T-helper 2 cell treated with Interferon-gamma antibody and Interleukin-4, amounts not matched to agents 100 ng/mL and 5 ng/mL, for 36 hours (primary cell): ENCODE results near the gene CXorf66. TPM values are rescaled to one million over a fixed set of nuclear protein-coding genes. Genes with fewer than 3 reads are reported as not detected.
"Not testable (repeated sequence)": the region's sequence is repeated elsewhere in the genome, so short reads cannot be mapped to it uniquely, and the experiment has no call there.

ENCODE experiments used
- intact Hi-C: fragments of 100-400 bp; cut with micrococcal nuclease; formaldehyde crosslinking; loops from one replicate; pipeline ENCODE4 v1.15.1; 2023
- total RNA-seq: library from RNA; stranded (reverse); gene quantifications from 2 replicates; pipeline ENCODE4 v1.2.3, GENCODE V29; 2022

Gene CXorf66, protein sequence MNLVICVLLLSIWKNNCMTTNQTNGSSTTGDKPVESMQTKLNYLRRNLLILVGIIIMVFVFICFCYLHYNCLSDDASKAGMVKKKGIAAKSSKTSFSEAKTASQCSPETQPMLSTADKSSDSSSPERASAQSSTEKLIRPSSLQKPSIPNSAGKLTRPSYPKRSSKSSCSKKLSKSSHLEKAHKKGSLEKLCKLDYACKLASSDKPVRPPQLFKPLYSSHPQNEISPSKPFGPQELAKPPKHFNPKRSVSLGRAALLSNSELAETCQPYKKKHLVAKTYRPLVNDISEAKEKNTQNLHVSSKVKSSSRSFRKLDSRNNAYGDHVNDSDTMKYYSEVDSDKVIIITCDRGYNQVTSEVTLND
- total RNA-seq = not detected in 2 replicates

DNA sequence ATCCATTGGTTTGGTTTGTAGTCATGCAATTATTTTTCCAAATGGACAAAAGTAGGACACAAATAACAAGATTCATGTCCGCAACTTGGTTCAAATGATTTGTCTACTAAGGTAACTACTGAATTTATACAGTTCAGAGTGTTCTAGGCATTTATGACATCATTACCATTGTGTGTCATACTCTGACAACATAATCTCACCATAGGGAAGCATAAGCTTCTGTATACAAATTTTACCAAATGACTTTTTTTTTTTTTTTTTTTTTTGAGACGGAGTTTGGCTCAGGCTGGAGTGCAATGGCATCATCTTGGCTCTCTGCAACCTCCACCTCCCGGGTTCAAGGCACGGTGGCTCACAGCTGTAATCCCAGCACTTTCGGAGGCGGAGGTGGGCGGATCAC lies at the start of gene CXorf66:
CXorf66 (minus strand) TSS at position 101 of the 400 bp plus-strand sequence; CDS start at position 76, 25 bp downstream.
- intact Hi-C loops = loop anchor here (5.0 kb wide), 1 partner anchor 33 kb away; the partner anchor contains the start of gene ATP11C

DNA sequence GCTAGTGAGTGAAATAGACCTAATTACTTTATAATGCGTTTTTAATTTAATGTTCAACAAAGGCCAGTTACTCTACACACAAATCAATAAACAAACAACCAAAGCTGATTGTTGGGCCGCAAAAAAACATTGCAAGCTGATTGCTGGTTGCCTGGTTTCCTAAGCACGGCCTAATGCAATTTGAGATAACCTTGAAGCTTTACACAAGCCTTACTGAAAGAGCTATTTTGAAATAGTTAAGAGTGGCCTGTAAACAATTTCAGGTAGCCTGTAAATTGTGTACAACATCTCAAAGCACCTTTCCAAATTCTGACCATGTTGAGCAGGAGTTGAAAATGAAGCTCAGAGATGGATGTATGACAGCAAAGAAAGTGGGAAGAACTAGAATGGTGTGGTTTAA lies 17.5 kb upstream of the CXorf66 start:
- intact Hi-C loops = no loop called here

DNA sequence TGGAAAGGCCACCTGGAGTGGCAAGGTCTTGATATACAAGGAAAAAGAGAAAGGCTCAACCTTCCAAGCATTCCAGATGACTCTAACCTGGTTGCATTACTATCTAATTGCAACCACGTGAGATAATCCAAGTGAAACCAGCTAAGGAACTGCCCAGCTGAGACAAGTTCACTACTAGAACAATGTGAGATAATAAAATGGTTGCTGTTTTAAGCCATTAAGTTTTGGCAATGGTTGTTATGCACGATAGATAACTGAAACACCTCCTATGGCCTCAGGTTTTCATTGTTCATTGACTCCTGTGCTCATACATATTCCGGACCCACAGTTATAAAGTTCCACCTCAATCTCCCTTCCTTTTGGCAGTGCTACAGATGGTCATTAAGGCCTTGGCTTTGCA lies 9.2 kb upstream of the CXorf66 start:
- intact Hi-C loops = no loop called here

DNA sequence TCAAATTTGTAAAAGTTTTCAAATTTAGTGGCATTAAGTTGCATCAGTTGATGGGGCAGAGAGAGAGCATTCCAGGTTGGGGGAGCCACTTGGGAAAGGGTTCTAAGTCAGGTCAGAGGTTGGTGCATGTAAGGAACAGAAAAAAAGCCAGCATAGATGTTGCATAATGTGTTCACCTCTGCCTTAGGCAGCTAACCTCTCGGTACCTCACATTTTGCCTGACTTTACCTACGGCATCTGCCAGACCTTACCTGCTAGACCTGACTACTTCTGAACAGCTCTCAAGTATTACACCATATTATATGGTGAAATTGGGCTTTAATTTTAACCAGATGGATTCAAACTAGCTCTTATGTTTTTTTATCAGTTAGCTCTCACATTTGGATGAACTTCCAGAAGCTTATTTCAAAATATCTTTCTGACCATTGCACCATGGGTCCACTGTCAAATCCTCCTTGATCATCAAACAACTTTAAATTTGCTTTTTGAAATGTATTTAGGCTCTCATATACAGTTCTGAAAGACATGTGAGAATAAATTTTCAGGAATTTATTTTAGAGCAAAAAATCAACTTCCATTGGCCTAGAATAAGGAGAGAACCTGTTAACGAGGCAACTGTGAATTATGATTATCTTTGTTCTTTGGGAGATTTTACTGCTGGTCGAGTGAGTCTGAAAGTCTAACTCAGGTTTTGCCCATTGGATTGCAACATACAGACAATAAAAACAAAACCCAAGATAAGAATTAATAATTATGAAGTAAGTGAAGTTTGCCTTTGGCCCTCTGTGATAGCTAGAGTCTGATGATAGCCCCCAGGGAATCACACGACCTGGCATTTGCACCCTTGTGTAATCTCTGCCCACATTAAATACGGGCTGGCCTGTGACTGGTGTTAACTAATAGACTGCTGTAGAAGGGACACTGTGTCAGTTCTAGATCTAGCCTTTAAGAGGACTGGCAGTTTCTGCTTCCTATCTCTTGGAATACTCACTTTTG lies 7.6 kb upstream of the CXorf66 start:
- intact Hi-C loops = no loop called here

DNA sequence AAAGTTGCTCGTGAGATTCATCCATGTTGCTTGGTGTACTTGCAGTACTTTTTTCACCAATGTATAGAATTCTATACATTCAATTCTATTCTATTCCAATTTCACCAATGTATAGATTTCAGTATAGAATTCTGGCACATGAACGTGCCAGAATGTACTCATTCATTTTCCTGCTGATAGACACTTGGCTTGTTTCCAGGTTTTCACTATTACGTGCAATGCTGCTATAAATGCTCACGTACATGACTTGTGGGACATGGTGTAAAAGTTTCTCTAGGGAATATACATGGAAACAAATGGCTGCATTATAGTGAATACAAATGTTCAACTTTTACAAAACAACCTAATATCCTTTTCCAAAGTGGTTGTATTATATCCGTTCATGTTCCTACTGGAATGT lies 6.8 kb upstream of the CXorf66 start:
- intact Hi-C loops = no loop called here

DNA sequence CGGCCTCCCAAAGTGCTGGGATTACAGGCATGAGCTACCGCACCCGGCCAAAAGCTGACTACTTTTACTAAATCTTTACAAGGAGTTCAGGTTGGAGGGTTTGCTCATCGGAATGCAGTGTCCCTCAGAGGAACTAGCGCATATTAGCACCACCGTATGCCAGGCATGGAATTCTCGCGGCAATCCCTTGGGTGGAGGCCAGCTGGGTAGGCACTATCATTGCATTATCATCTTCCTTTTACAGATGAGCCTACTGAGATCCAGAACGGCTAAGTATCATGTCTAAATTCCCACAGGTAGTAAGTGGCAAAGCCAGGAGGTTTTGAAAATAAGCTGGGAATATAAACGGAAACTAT lies 6.1 kb upstream of the CXorf66 start:
- intact Hi-C loops = no loop called here

DNA sequence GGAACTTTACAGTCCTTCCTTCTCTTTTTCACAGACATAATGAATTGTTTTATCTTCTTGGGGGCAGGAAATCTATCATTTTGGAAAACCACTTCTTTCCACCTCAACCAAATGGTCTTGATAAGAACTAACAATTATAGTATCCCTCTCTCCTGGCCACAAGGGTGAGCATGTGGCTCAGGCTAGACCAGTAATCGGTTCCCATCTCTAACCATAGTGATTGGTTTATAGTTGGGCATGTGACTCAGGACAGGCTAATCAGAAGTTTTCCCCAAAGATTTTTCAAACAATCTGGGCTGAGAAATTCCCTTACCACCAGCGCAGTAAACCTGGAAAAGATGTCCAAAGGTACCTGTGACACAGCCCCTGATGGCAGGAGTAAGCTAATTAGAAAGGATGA lies 4.0 kb upstream of the CXorf66 start:
- intact Hi-C loops = loop anchor here (5.0 kb wide), 1 partner anchor 37 kb away; the partner anchor contains the start of gene ATP11C

DNA sequence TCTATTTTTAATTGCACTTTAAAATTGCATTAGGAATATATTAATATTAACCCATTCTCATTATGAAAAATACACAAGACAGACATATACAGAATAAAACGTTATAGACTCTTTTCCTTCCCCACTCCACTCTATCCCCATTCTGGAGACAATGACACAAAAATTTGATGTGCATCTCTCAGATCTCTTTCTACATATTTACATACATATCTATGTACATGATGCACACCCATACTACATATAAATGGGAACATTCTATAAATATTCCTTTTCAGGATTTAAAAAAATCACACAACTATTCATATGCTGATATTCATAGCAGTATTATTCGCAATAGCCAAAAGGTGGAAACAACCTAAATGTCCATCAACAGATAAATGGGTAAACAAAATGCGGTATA lies 2.4 kb upstream of the CXorf66 start:
- intact Hi-C loops = loop anchor here (5.0 kb wide), 1 partner anchor 35 kb away; the partner anchor contains the start of gene ATP11C

DNA sequence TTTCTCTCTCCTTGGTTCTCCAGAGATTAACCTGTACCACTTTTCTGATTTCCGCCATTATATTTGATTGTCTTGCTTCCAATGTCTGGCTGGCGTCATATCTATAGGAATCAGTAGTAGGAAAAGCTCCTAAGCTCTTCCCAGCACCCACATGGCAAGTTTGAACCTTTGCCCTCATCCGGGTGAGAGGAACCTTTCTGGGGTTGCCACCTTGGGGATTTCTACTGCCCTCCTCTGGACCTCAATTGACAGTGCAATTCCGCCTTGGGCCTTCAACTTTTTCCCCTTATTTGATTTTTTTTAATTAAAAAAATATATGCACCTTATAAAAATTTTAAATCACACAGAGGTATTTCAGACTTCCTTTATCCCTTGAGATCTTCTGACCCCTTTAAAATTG lies 2.0 kb upstream of the CXorf66 start:
- intact Hi-C loops = loop anchor here (5.0 kb wide), 1 partner anchor 35 kb away; the partner anchor contains the start of gene ATP11C

DNA sequence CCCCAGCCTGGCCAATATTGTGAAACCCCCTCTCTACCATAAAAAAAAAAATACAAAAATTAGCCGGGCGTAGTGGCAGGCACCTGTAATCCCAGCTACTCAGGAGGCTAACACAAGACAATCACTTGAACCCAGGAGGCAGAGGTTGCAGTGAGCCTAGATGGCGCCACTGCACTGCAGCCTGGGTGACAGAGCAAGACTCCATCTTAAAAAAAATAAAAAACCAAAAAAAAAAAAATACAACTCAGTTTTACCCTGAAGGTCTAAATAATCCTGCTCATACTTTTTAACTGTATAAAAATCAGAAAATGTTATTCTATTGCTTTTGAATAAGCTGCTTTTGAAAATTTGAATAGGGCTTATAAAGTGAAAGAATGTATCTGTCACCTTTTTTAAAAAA lies 838 bp upstream of the CXorf66 start:
- intact Hi-C loops = loop anchor here (5.0 kb wide), 1 partner anchor 34 kb away; the partner anchor contains the start of gene ATP11C

DNA sequence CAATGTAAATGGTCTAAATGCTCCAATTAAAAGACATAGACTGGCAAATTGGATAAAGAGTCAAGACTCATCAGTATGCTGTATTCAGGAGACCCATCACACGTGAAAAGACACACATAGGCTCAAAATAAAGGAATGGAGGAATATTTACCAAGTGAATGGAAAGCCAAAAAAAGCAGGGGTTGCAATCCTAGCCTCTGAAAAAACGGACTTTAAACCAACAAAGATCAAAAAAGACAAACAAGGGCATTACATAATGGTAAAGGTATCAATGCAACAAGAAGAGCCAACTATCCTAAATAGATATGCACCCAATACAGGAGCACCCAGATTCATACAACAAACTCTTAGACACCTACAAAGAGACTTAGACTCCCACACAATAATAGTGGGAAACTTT lies 4.2 kb downstream of the CXorf66 start:
- intact Hi-C loops = not testable (repeated sequence)

DNA sequence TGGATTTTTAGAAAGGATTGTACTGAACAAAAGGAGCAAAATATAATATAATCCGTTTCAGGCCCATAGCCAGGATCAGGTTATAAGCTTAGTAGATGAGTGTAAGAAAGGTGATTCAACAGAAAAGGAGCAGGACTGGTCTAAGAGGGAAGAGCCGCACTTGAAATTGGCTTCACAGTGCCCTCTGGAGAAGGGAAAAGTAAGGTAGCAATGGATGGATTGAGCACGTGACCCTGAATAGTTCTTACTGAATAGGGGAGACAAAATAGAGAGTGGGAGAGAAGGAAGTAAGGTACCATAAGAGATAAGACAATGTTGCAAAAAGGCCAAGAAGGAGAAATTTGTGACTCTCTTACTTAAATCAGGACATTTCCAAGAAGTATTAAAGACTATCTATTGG lies 15.6 kb downstream of the CXorf66 start:
- intact Hi-C loops = no loop called here

DNA sequence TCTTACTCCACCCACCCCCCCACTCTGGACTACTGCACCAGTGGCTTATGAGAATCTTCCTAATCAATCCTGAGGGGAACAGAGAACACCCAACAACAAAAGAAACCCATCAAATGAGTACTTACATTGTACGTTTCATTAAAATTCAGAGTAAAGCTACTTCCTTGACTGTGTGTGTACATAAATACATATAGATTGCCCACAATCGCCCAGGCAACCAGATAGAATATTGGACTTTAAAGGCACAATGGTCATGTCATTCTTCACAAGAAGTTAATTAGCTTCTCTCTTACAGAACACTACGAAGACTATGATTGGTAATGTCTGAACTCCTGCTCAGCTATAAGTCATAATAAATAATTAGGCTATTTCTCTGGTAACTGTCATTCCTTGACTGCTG lies 20.2 kb downstream of the CXorf66 start:
- intact Hi-C loops = no loop called here

DNA sequence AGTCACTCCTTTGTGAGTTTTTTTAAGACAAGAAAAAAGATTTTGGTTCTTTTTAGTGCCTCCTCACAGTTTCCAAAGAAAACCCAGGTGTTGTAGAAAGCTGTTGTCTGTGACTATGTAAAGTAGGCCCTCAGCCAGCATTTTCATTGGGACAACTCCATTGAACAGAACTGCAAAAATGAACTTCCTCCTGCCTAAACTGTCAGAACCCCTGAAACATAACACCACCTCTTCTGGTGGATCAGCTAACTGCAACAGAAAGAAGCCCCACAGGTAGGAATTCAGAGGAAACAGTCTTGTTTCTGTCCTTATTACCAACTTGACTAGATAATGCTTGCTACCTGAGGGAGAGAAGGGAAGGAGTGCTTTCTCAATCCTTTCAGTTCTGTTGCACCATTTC lies 29.1 kb downstream of the CXorf66 start:
- intact Hi-C loops = no loop called here

DNA sequence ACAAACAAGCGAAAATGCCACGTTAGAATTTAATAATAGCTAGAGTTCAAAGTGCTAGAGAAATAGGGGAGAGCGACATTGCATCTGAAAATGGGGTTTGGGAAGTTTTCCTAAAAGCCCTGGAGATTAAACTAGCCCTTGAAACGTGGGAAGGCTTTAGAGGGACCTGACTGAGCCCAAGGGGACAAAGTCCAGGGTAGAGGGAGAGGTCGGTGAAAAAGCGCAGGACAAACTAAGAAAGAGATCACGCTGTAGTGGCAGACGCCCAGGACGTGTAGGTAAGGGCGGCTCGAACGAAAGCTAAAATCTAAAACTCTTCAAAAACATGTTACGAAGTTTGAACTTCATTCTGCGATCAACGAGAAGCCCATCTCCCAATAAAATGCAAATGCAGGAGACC lies 31.4 kb downstream of the CXorf66 start:
- intact Hi-C loops = loop anchor here (5.0 kb wide), 2 partner anchors 33 to 167 kb away; partner anchors contain the start of gene CXorf66

DNA sequence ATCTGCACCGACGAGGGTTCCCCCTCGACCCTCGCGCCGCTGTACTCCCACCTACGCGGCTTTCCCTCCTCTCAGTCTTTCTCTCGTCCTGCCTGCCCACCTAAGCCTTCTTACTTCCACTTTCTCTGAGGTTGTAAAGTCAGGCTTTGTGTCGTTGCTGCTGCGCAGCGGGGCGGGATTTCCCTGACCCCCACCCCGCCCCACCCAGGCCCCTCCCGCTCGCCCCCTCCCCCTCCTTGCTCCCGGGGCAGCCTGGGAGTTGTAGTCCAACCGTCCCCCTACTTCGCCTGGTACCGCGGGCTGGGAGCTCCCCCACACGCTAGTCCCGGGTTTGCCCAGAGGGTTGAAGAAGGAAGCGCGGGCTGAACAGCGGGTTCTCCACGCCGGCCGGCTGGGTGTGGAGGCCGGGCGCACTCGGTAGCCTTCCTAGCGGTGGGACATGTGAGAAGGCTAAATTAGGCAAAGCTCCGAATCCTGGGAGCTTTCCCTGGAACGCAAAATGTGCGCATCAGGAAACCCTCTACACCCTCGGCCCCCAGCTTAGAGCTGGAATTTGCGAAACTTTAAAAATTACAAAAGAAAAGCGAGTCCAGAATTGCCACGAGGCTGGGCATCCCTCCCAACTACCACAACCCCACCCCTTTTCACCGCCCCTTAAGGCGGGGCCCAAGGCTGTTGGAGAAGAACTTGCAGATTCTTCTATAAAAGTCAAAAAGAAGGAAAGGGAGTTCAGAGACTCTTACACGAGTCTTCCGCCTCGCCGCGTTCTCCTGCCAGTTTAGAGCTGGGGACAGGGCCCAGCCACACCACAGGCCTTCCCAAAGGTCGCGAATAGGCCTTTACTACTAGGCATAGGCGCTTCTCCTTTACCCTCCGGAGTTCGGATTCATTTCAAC lies 32.2 kb downstream of the CXorf66 start, which contains the start of gene ATP11C:
ATP11C (minus strand) TSS at position 153 of the 896 bp plus-strand sequence. CDS start 1,011 bp downstream, outside the sequence.
- intact Hi-C loops = loop anchor here (5.0 kb wide), 2 partner anchors 34 to 166 kb away; partner anchors contain the start of gene CXorf66

DNA sequence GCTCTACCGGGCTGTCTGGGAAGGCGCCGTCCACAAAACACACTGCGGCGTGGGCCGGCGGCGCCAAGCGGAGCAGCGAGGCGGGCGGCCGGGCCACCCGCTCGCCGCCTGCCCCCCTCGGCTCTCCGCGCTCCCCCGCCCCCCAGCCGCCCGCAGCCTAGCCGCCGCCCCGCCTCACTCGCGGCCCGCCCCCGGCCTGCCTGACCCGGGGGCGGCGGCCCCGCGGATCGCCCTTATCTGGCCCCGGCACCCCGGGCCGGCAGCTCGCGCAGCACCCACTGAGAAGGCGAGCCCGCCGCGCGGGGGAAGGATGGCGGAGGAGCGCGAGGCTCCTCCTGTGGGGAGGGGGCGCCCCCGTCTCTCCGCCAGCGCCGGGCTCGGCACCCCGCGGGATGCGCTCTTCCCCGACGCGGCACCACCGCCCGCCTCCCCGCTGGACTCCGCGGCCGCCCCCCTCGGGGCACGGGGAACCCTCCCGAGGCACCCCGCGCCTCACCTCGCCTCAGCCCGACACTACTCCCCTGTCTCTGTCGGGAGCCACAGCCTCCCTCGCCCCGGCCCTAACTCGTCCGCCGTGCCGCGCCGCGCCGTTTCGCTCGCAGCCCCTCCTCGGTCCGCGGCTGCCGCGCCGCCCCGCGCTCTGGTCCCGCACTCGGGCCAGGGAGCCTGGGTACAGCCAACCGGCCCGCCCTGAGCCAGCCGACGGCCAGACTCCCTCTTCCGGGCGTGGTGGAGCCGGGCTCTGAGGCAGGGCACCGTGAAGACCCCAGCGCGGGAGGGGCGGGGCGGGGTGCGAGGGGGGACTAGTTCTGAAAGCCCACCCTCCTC lies 33.0 kb downstream of the CXorf66 start:
- intact Hi-C loops = loop anchor here (5.0 kb wide), 2 partner anchors 35 to 165 kb away; partner anchors contain the start of gene CXorf66

DNA sequence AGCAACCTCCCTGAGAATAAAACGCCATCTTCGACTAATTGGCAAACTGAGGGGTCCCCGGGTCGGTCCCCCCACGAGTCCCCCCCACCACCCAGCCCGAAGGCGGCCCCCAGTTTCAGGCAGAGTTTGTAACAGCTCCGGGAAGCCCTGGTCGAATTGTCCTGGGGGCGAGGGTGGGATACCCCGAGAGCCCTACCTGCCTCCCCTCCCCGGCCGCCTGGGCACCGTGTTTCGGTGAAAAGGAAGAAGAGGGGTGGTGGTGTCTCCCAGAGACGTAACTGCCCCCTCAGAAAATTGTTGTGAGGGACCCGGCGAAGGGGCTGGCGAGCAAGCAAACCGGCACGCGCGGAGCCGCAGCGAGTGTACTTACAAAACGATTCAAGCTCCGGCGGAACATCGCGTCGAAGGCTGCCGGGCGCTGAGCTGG lies 33.7 kb downstream of the CXorf66 start:
- intact Hi-C loops = loop anchor here (2.0 to 5.0 kb wide), 3 partner anchors 36 to 193 kb away; partner anchors contain the start of gene CXorf66

DNA sequence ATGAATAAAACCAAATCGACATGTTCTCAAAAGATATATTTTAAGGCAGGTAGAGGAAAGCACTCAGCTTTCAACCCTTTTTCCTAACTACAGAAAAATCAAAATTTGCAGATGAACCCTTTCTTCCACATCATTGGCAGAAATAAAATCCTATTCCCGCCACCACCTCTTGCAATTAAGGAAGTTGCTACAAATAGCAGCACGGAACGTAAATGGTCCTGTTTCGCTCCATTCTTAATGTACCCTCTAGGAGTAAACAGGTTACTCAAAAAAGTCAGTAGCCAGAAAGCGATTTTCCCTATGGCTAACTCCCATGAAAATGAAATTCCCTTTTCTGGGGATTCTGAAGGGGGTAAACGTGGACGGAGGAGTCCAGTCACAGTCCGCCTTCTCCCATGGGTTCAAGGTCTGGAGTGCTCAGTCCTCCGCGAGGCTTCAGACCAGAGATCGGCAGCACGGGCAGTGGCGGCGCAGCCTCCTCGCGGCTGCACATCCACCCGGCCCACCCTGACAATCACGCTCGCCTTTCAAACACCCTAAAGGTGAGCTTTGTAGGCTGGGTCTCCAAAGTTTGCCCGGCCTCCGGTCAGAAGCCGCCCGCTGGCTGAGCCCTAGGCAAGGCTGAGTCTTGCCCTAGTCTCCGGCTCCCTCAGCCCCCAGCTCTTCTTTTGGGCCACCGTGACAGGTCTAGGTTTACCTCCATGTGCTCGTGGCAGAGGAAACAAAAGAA lies 34.2 kb downstream of the CXorf66 start:
- intact Hi-C loops = loop anchor here (2.0 to 5.0 kb wide), 3 partner anchors 36 to 192 kb away; partner anchors contain the start of gene CXorf66
